Glomerular visceral epithelial cell (primary cell): ENCODE measurements around the gene GNA14.
"Not testable (repeated sequence)": the region's sequence is repeated elsewhere in the genome, so short reads cannot be mapped to it uniquely, and the experiment has no call there.

Source experiments
- DNase-seq: peaks from one replicate; pipeline ENCODE4 v3.0.0-alpha.2; 2016; ENCODE audit errors: extremely low spot score

GNA14 gene

GRCh38 chr9:77643871-77644270 is 4.3 kb downstream of the GNA14 start:
- DNase-seq, result no peak

GRCh38 chr9:77640741-77641580 is 7.2 kb downstream of the GNA14 start:
- DNase-seq, result no peak

GRCh38 chr9:77632652-77633051 is 15.5 kb downstream of the GNA14 start:
- DNase-seq, result no peak

DNA sequence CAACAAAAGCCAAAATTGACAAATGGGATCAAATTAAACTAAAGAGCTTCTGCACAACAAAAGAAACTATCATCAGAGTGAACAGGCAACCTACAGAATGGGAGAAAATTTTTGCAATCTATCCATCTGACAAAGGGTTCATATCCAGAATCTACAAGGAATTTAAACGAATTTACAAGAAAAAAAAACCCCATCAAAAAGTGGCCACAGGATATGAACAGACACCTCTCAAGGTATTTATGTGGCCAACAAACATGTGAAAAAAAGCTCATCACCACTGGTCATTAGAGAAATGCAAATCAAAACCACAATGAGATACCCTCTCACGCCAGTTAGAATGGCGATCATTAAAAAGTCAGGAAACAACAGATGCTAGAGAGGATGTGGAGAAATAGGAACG is 19.3 kb downstream of the GNA14 start:
- not testable (repeated sequence) for DNase-seq

- no peak for DNase-seq
Observed at GRCh38 chr9:77616191-77616590, 31.9 kb downstream of the GNA14 start.

DNA sequence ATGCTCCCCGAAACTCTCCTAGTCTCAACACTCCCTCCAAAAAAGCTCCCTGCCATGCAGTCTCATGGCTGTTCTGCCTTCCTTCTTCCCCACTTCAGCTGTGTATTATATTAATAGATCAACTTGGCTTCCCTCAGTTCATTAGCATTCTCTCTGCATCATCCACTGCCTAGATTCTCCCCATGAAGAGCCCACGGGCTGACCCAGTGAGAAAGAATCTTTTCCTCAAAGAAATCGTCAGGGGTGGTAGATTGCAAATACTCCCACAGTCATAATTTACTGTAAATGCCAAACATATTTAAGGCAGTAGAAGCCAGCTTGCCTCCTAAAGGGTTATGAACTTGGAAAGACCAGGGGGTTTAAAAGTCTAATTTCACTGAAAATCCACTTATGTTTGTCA is 33.5 kb downstream of the GNA14 start:
- DNase-seq, result no peak

DNA sequence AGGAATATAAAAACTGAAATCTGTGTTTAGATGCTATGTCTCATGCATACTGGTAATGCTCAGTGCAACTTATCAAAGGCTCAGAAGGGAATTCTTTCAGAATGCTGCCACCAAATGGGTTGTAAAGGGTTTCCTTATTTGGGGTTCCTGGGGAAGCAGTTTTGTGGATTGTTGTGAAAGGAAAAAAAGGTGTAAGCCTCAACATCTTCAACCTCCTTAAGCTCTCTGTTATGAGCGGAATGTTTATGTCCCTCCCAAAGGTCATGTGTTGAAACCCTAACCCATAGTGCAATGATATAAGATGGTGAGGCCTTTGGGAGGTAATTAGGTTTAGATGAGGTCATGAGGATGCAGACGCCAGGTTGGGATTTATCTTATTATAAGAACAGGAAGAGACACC is 41.6 kb downstream of the GNA14 start:
- no peak for DNase-seq

DNA sequence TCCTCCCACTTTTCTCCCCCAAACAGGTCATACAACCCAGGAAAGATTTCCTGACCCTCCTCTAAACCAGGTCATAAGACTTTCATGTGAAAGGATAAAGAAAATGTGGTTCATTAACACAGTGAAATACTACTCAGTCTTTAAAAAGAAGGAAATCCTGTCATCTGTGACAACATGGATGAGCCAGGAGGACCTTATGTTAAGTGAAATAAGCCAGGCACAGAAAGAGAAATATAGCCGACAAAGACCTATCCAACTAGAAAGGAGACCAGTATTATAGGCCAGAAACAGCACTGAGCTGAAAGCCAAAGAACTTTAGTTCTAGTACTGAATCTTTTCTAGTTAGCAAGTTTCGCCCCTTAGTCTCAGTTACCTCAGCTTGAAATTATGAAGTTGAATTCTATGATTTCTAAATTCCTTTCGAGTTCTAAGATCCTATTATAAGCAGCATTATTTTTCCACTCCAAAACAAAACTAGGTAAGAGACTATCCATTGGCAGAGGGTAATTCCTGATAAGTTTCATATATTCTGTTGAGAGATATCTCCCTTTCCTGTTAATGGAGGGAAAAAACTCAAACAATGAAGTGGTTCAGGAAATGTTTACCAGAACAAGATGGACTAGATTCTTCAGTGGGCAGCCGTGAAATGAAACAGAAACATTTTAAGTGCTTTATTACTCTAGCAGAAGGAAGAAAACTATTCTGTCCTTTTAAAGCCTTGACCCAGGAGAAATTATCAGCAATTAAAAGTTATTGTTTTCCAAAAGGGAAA is 42.5 kb downstream of the GNA14 start:
- DNase-seq, result no peak

DNA sequence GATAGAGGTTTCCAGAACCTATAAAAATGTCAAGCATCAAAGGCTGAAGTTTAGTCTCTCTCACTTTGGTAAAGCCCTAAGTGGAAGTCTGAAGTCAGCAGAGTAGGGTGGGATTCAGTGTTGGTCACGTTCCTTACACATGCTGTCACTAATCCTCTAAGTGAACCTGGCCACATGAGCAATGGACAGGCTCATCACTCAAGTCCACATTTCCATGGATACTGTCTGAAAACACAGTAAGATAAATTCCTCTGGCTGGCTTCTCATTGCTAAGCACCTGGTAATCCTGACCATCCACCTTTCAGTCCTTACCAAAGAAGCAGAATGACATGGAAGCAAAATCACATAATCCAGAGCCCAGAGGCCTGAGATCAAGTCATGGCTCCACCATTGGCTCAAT is 43.8 kb downstream of the GNA14 start:
- no peak for DNase-seq

GRCh38 chr9:77602852-77603251 is 45.3 kb downstream of the GNA14 start:
- no peak for DNase-seq

- no peak for DNase-seq
Observed at GRCh38 chr9:77601476-77602099, 46.5 kb downstream of the GNA14 start.

GRCh38 chr9:77600810-77601209 is 47.3 kb downstream of the GNA14 start:
- no peak for DNase-seq

DNA sequence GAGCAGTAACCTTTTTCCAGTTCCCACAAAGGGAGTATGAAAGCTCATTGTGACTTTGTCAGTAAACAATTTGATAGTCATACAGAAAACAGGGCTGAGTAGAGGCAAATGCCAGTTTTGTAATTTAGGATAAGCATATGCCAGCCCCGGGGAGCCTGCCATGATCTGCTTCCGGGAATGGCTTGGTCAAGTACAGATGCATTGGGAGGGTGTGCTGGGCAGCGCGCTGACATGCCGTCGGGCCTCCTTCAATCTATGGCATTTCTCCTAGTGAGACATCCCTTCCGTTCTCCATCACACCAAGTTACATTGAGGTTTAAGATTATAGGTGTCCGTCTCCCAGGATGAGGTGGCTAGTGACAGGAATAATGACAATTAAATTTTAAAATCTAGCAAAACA is 48.6 kb downstream of the GNA14 start:
- no peak for DNase-seq

GRCh38 chr9:77598991-77599390 is 49.1 kb downstream of the GNA14 start:
- DNase-seq, result no peak

- no peak for DNase-seq
Observed at GRCh38 chr9:77598524-77598923, 49.6 kb downstream of the GNA14 start.

DNA sequence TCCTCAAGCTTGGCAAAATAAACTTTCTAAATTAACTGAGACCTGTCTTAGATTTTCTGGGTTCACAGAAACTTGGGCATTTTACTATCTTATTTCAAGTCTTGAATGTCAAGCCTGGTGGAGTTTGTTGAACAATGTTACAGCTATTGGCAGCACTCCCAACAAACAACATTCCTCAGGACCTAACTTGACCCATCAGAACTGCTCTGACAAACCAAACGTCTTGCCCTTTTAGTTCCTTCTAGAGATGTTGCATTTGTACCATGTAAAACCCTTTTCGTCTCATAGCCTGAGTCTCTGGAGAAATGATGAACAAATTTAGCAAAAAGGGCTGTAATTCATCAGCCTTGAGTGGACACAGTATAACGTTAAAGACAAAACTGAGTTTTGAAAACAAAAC is 51.1 kb downstream of the GNA14 start:
- DNase-seq, result no peak

GRCh38 chr9:77595426-77596095 is 52.6 kb downstream of the GNA14 start:
- DNase-seq, result no peak

DNA sequence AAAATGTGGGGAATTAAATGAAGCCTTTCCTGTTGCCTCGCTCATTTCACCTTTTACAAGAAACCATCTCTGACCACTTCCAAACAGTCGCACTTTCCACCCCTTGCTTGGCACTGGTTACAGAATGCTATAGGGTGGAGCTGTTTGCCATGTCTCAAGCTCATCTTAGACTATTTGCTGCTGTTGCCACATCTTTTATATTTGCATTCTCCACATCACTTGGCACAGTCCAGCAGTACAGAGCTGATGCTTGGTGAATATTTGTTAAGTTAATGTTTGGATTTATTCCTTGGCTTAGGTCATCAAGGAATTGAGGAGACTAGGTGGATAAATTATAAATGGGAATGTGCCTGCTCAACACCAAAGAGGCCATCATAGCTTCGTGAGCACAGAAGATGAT is 53.2 kb downstream of the GNA14 start:
- no peak for DNase-seq

DNA sequence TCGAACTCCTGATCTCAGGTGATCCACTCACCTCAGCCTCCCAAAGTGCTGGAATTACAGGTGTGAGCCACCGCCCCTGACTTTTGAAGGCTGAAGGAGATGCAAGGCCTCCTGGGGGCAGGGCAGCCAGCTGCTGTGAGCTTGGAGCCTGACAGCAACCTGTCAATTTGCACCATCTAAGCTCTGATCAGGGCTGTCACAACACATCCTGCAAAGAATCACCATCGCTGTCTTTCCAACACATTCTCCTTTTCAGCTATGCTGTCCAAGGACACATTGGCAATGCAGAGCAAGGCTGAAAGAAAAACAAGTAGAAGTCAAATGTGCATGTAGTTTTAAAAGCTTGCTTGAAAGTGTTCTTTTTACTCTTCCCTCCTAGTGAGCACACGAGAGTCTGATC is 54.6 kb downstream of the GNA14 start:
- DNase-seq, result no peak

- DNase-seq, result no peak
Observed at GRCh38 chr9:77592476-77592875, 55.6 kb downstream of the GNA14 start.

GRCh38 chr9:77589046-77589795 is 58.9 kb downstream of the GNA14 start:
- DNase-seq, result no peak
